H1 (cell line): ENCODE results near the gene TCF19. TPM values are rescaled to one million over a fixed set of nuclear protein-coding genes. Genes with fewer than 3 reads are reported as not detected.

Experiments
- CTCF ChIA-PET: fragments of 300-600 bp; sonication (Branson Sonifier 250); formaldehyde crosslinking; loops from one replicate; lab custom pipeline; 2021; ENCODE audit not compliant: partially characterized antibody; lab: Charles Lee
- POLR2A ChIA-PET: fragments of 300-600 bp; sonication (Branson Sonifier 250); formaldehyde crosslinking; loops from one replicate; lab custom pipeline; 2021; ENCODE audit warnings: inconsistent platforms; ENCODE audit not compliant: partially characterized antibody; lab: Charles Lee
- DNase-seq, 2 experiments: peaks; one replicate each; pipeline versions ENCODE4 v3.0.0 to v3.0.0-alpha.2; 2010 to 2022; ENCODE audit warnings: low spot score in 2 of 2, low read depth in 1 of 2, mixed read lengths in 1 of 2
- FAIRE-seq: peaks from 2 replicates; lab custom pipeline; 2011; peaks lifted over from hg19 to GRCh38; lab: Jason Lieb, UNC
- H2AFZ ChIP-seq: 2 replicates; pipeline ENCODE4 v1.8.1; 2012; ENCODE audit warnings: low read length, inconsistent platforms
- H2AK5ac ChIP-seq: 2 replicates; pipeline ENCODE4 v1.6.1; 2013; ENCODE audit warnings: low read depth, low read length
- H2BK120ac ChIP-seq: replicated peaks from 2 replicates; pipeline ENCODE3; 2013; ENCODE audit warnings: low read depth, low read length, inconsistent platforms
- H2BK12ac ChIP-seq: 2 replicates; pipeline ENCODE4 v1.6.1; 2013; ENCODE audit warnings: low read depth, low read length
- H2BK15ac ChIP-seq: 2 replicates; pipeline ENCODE4 v1.6.1; 2013; ENCODE audit warnings: low read length
- H2BK20ac ChIP-seq: 2 replicates; pipeline ENCODE4 v1.6.1; 2013; ENCODE audit warnings: low read length
- H2BK5ac ChIP-seq: 2 replicates; pipeline ENCODE4 v1.6.1; 2013; ENCODE audit warnings: low read depth, low read length
- H3K14ac ChIP-seq: 2 replicates; pipeline ENCODE4 v1.6.1; 2013; ENCODE audit warnings: inconsistent platforms; ENCODE audit not compliant: insufficient read length
- H3K18ac ChIP-seq: 2 replicates; pipeline ENCODE4 v1.6.1; 2013; ENCODE audit warnings: low read length; ENCODE audit errors: extremely low read depth
- H3K23ac ChIP-seq: 2 replicates; pipeline ENCODE4 v1.6.1; 2013; ENCODE audit warnings: inconsistent platforms; ENCODE audit not compliant: insufficient read length
- H3K23me2 ChIP-seq: 2 replicates; pipeline ENCODE4 v1.6.1; 2013; ENCODE audit warnings: low read depth, low read length
- H3K27ac ChIP-seq: 2 replicates; pipeline ENCODE4 v1.6.1; 2011; ENCODE audit warnings: low read depth, low read length, inconsistent platforms
- H3K27me3 ChIP-seq, 4 experiments: replicated peaks in 1 of 4; 1 replicate in 1 of 4; 2 replicates in 3 of 4; pipeline versions ENCODE4 v1.6.1 to v1.8.1; 2011 to 2013; ENCODE audit warnings: low read length in 3 of 4, mild to moderate bottlenecking in 3 of 4, inconsistent platforms in 2 of 4, mixed read lengths in 2 of 4, moderate library complexity in 1 of 4; ENCODE audit not compliant: control insufficient read depth in 3 of 4, insufficient read depth in 3 of 4; ENCODE audit errors: extremely low read depth in 1 of 4
- H3K36me3 ChIP-seq, 4 experiments: 2 replicates each; pipeline versions ENCODE4 v1.6.1 to v1.8.1; 2011 to 2013; ENCODE audit warnings: mild to moderate bottlenecking in 4 of 4, low read length in 3 of 4, moderate library complexity in 2 of 4, control low read depth in 1 of 4, inconsistent platforms in 1 of 4; ENCODE audit not compliant: insufficient read depth in 4 of 4, control insufficient read depth in 2 of 4
- H3K4ac ChIP-seq: replicated peaks from 2 replicates; pipeline ENCODE3; 2013; ENCODE audit warnings: low read length, low read depth, mixed read lengths, inconsistent platforms; ENCODE audit not compliant: insufficient read length
- H3K4me1 ChIP-seq, 4 experiments: replicated peaks in 1 of 4; 1 replicate in 1 of 4; 2 replicates in 3 of 4; pipeline versions ENCODE4 v1.6.1 to v1.8.1; 2011 to 2013; ENCODE audit warnings: low read length in 3 of 4, inconsistent platforms in 2 of 4, mixed read lengths in 1 of 4; ENCODE audit not compliant: insufficient read depth in 4 of 4, control insufficient read depth in 3 of 4
- H3K4me2 ChIP-seq, 2 experiments: 2 replicates each; pipeline versions ENCODE4 v1.6.1 to v1.8.1; 2011 to 2013; ENCODE audit warnings: low read depth in 2 of 2, low read length in 2 of 2, control low read depth in 1 of 2, inconsistent platforms in 1 of 2, mild to moderate bottlenecking in 1 of 2; ENCODE audit not compliant: insufficient read depth in 1 of 2
- H3K4me3 ChIP-seq, 4 experiments: fragments of 200-600, 300-600 bp in 1 of 4; sonication (generic), shearing (Covaris generic), sonication (Bioruptor Twin) in 1 of 4; 2 replicates each; pipeline versions ENCODE4 v1.5.1 to v1.8.1; 2011 to 2016; ENCODE audit warnings: low read length in 4 of 4, low read depth in 3 of 4, control low read depth in 2 of 4, inconsistent platforms in 2 of 4, mild to moderate bottlenecking in 2 of 4, mixed read lengths in 1 of 4, moderate library complexity in 1 of 4; ENCODE audit not compliant: insufficient read depth in 2 of 4; ENCODE audit errors: extremely low read depth in 1 of 4
- H3K56ac ChIP-seq: replicated peaks from 2 replicates; pipeline ENCODE3; 2013; ENCODE audit warnings: low read depth, mild to moderate bottlenecking, mixed read lengths, low read length, inconsistent platforms; ENCODE audit not compliant: insufficient read length
- H3K79me1 ChIP-seq: 2 replicates; pipeline ENCODE4 v1.6.1; 2013; ENCODE audit warnings: low read depth, low read length, control low read depth
- H3K79me2 ChIP-seq, 2 experiments: 2 replicates each; pipeline versions ENCODE4 v1.6.1 to v1.8.1; 2012 to 2013; ENCODE audit warnings: low read length in 2 of 2, mild to moderate bottlenecking in 2 of 2, inconsistent platforms in 1 of 2; ENCODE audit not compliant: insufficient read depth in 2 of 2, control insufficient read depth in 1 of 2
- H3K9ac ChIP-seq, 4 experiments: replicated peaks in 1 of 4; 1 replicate in 1 of 4; 2 replicates in 3 of 4; pipeline versions ENCODE4 v1.6.1 to v1.8.1; 2011 to 2013; ENCODE audit warnings: low read depth in 3 of 4, low read length in 3 of 4, control low read depth in 2 of 4, mild to moderate bottlenecking in 2 of 4, moderate library complexity in 2 of 4, inconsistent platforms in 1 of 4; ENCODE audit errors: extremely low read depth in 1 of 4
- H3K9me3 ChIP-seq, 2 experiments: 2 replicates each; pipeline versions ENCODE4 v1.6.1 to v1.8.1; 2012 to 2013; ENCODE audit warnings: mild to moderate bottlenecking in 2 of 2, moderate library complexity in 2 of 2, control low read depth in 1 of 2, inconsistent platforms in 1 of 2, low read depth in 1 of 2, low read length in 1 of 2, mixed read lengths in 1 of 2; ENCODE audit not compliant: insufficient read depth in 2 of 2
- H4K20me1 ChIP-seq, 2 experiments: replicated peaks in 1 of 2; 2 replicates each; pipeline versions ENCODE3 to v1.8.1; 2011 to 2013; ENCODE audit warnings: inconsistent platforms in 2 of 2, low read length in 2 of 2, mild to moderate bottlenecking in 1 of 2; ENCODE audit not compliant: insufficient read depth in 2 of 2, control insufficient read depth in 1 of 2
- H4K5ac ChIP-seq: 2 replicates; pipeline ENCODE4 v1.6.1; 2013; ENCODE audit warnings: low read length, low read depth, mixed read lengths, inconsistent platforms; ENCODE audit not compliant: insufficient read length
- H4K8ac ChIP-seq: 2 replicates; pipeline ENCODE4 v1.8.0; 2013; ENCODE audit warnings: mild to moderate bottlenecking, moderate library complexity, low read length, inconsistent platforms; ENCODE audit not compliant: insufficient read depth; ENCODE audit errors: extremely low read depth
- H4K91ac ChIP-seq: replicated peaks from 2 replicates; pipeline ENCODE3; 2013; ENCODE audit warnings: low read length, mixed read lengths, inconsistent platforms; ENCODE audit not compliant: insufficient read length
- BCL11A ChIP-seq, 2 experiments: IDR thresholded peaks; one replicate each; pipeline ENCODE4 v1.6.1; 2011; ENCODE audit warnings: low read depth in 2 of 2, low read length in 2 of 2, mild to moderate bottlenecking in 2 of 2
- CHD1 ChIP-seq: IDR thresholded peaks from 2 replicates; pipeline ENCODE4 v1.6.1; 2012; ENCODE audit warnings: low read depth, low read length, improper control_type of control experiment
- CTBP2 ChIP-seq: IDR thresholded peaks from 2 replicates; pipeline ENCODE4 v1.7.0; 2011; ENCODE audit warnings: borderline replicate concordance, mild to moderate bottlenecking, moderate library complexity, mixed read lengths, low read length; ENCODE audit not compliant: insufficient read depth, insufficient read length
- E2F6 ChIP-seq: IDR thresholded peaks from 2 replicates; pipeline ENCODE4 v1.6.1; 2012; ENCODE audit warnings: inconsistent platforms
- HDAC6 ChIP-seq: IDR thresholded peaks from one replicate; pipeline ENCODE4 v1.7.1; 2012; ENCODE audit warnings: low read depth, mild to moderate bottlenecking, inconsistent platforms, low read length, moderate library complexity
- KDM1A ChIP-seq: fragments of 200-600, 300-600 bp; sonication (generic); IDR thresholded peaks from 2 replicates; pipeline ENCODE4 v1.7.1; 2016; ENCODE audit warnings: mild to moderate bottlenecking, low read length, borderline replicate concordance
- KDM5A ChIP-seq: fragments of 200-600 bp; IDR thresholded peaks from 2 replicates; pipeline ENCODE4 v1.7.1; 2012; ENCODE audit warnings: mild to moderate bottlenecking, low read length, inconsistent platforms, mixed read lengths
- RBBP5 ChIP-seq: IDR thresholded peaks from 2 replicates; pipeline ENCODE4 v1.7.1; 2012; ENCODE audit warnings: low read depth, mild to moderate bottlenecking, inconsistent platforms, low read length, moderate library complexity, borderline replicate concordance
- SIN3A ChIP-seq, 2 experiments: IDR thresholded peaks in 1 of 2; conservative IDR thresholded peaks in 1 of 2; 2 replicates each; pipeline ENCODE4 v1.6.1; 2011 to 2012; ENCODE audit warnings: low read length in 2 of 2, improper control_type of control experiment in 1 of 2, low read depth in 1 of 2, mild to moderate bottlenecking in 1 of 2
- SUZ12 ChIP-seq: fragments of 200-600 bp; sonication (generic); IDR thresholded peaks from 2 replicates; pipeline ENCODE4 v1.6.1; 2012; ENCODE audit warnings: mild to moderate bottlenecking, inconsistent platforms, low read length, moderate library complexity, mixed read lengths
- WGBS, 2 experiments: shearing (Covaris generic) in 1 of 2; methylation state at CpG; one replicate each; pipeline versions ENCODE4 v1.1.6 to v1.1.7; 2013 to 2015; ENCODE audit warnings: low lambda C conversion rate in 2 of 2, mixed read lengths in 2 of 2, inconsistent platforms in 1 of 2, low coverage in 1 of 2, missing lambda C conversion rate in 1 of 2; ENCODE audit not compliant: insufficient replicate concordance in 2 of 2, insufficient coverage in 1 of 2, insufficient read length in 1 of 2; ENCODE audit errors: extremely low coverage in 1 of 2, missing lambda C conversion rate in 1 of 2; 5-methylcytosine and 5-hydroxymethylcytosine counted together
- polyA plus RNA-seq, 7 experiments: library from polyadenylated mRNA; depleted of rRNA in 3 of 7; stranded (reverse) in 5 of 7; unstranded in 2 of 7; fragments of >200 nt in 5 of 7; fragments of 200-250 nt in 2 of 7; gene quantifications; 1 replicate in 5 of 7; 2 replicates in 1 of 7; 4 replicates in 1 of 7; pipeline versions ENCODE4 v1.2.1 to v1.2.3, GENCODE V29; 2011 to 2013; ENCODE audit warnings: missing spikeins in 2 of 7, mixed read lengths in 2 of 7
- total RNA-seq: library from RNA; stranded (reverse); fragmentation: NEBNext Ultra II Directional; extraction: Animal tissue kit (Norgen Biotek cat#: 25700); gene quantifications from 2 replicates; pipeline ENCODE4 v1.2.1, GENCODE V29; 2021

TCF19 gene
- total and polyA plus RNA-seq, 2 of the 8 experiments (the other 6 are each of a cell fraction or from before 2014, with no cell fraction given), result 7.2 to 11.0 TPM

GRCh38 chr6:31125586-31126363 is 32.6 kb upstream of the TCF19 start:
- Histone ChIP-seq H4K8ac (peak overlapping the region; percentile 45; the same call in 1 of the 2 replicates), H2AK5ac (no peak overlapping the region; the same call in 1 of the 2 replicates), H3K36me3 (no peaks in the 10 kb centered on the region), H2BK5ac (no peak overlapping the region), H4K20me1 (no peaks in the 10 kb centered on the region), H3K18ac (no peak overlapping the region), H3K56ac (no peak overlapping the region), H3K79me1 (no peaks in the 10 kb centered on the region), H2BK15ac (peak overlapping the region; percentile 96), H3K27me3 (no peaks in the 10 kb centered on the region; a peak in 1 of 7 replicates), H2BK120ac (no peak overlapping the region), H3K4me2 (no peak overlapping the region), H3K14ac (no peak overlapping the region), H3K23ac (no peak overlapping the region), H2AFZ (peak overlapping the region; percentile 88; the same call in 1 of the 2 replicates), H2BK20ac (peak overlapping the region; percentile 34; the same call in 1 of the 2 replicates), H3K23me2 (no peaks in the 10 kb centered on the region), H4K91ac (peak overlapping the region; percentile 67), H3K27ac (no peak overlapping the region), H3K4me1 (peaks cover 0 to 3% (median 0%) of the 10 kb centered on the region in 4 experiments; a peak in 2 of 7 replicates), H2BK12ac (no peak overlapping the region), H3K9ac (no peak overlapping the region), H4K5ac (no peak overlapping the region), H3K4me3 (no peak overlapping the region), H3K79me2 (no peaks in the 10 kb centered on the region), H3K9me3 (no peaks in the 10 kb centered on the region), H3K4ac (no peak overlapping the region)
- DNase-seq, result no peak
- CTCF ChIA-PET, result interaction anchor here (0.6 to 13.5 kb wide), 11 partner anchors 11 to 447 kb away, joined by 3 to 187 read pairs (median 11); partner anchors contain the start of genes C6orf15, PSORS1C1, PSORS1C2 and TCF19
- WGBS, 2 experiments, result 93% methylated on average over 12 of the region's 12 CpGs; no CpG with 5 or more reads in 1 of the 2 experiments
- POLR2A ChIA-PET, result interaction anchor here (68.5 kb wide), 1 partner anchor 43 kb away, joined by 2251 read pairs; the partner anchor contains the start of genes CCHCR1, POU5F1, PSORS1C2 and TCF19
- FAIRE-seq, result no peak
- TF ChIP-seq CTBP2, result no peak
- no peak for TF ChIP-seq BCL11A (IDR thresholded peaks at IDR 0.05; ENCODE audit: low read depth in 2 of 2, low read length in 2 of 2)
- no peak for TF ChIP-seq KDM5A
- no peak for TF ChIP-seq SUZ12
- TF ChIP-seq HDAC6, result no peak
- TF ChIP-seq E2F6, result no peak
- TF ChIP-seq RBBP5, result no peak
- no peak for TF ChIP-seq SIN3A (conservative IDR thresholded peaks at IDR 0.05 in 1 of 2, IDR thresholded peaks at IDR 0.05 in 1 of 2; ENCODE audit: low read depth in 1 of 2, low read length in 2 of 2)
- no peak for TF ChIP-seq CHD1
- TF ChIP-seq KDM1A, result no peak
